K562 (cell line): Measurements from ENCODE around the gene SLC1A1. TPM values are rescaled to one million over a fixed set of nuclear protein-coding genes. Genes with fewer than 3 reads are reported as not detected.
"Not testable (repeated sequence)": the region's sequence is repeated elsewhere in the genome, so short reads cannot be mapped to it uniquely, and the experiment has no call there.

ENCODE experiments used
- ATAC-seq: fragments of 200-7000 bp; cut with Tn5 transposase; 3 replicates; pipeline ENCODE4 v1.9.1; 2020; ENCODE audit warnings: moderate library complexity
- BruUV-seq: library from RNA; stranded (reverse); fragments of 400-500 nt; replicated peaks from 2 replicates; lab custom pipeline; 2021; lab: Mats Ljungman, UMichigan
- CTCF ChIA-PET: fragments of 300-600 bp; formaldehyde crosslinking; extraction: SDS; loops from one replicate; lab custom pipeline; 2021; ENCODE audit warnings: low intra/inter-chr PET ratio; lab: Yijun Ruan, JAX
- POLR2A ChIA-PET: fragments of 300-600, 350-650 bp; sonication (Branson Sonifier 250); formaldehyde crosslinking; extraction: SDS; loops from one replicate; lab custom pipeline; 2021; ENCODE audit warnings: antibody characterized with exemption, inconsistent platforms; lab: Yijun Ruan, JAX
- DNase-seq, 4 experiments: peaks; one replicate each; pipeline versions ENCODE4 v3.0.0 to v3.0.0-alpha.2; 2011 to 2018; ENCODE audit warnings: low spot score in 3 of 4, mixed read lengths in 3 of 4; ENCODE audit errors: extremely low read depth in 1 of 4
- FAIRE-seq: peaks from 2 replicates; lab custom pipeline; 2011; peaks lifted over from hg19 to GRCh38; lab: Jason Lieb, UNC
- H2AFZ ChIP-seq: 2 replicates; pipeline ENCODE4 v1.6.0; 2011; ENCODE audit warnings: low read depth, low read length, control low read depth, inconsistent platforms
- H3K27ac ChIP-seq: fragments of 200-600 bp; 3 replicates; pipeline ENCODE4 v1.8.0; 2011; ENCODE audit warnings: low read depth, mild to moderate bottlenecking, control low read depth, inconsistent platforms, low read length, moderate library complexity, mixed read lengths; ENCODE audit errors: extremely low read depth
- H3K27me3 ChIP-seq, 2 experiments: fragments of 300-600 bp in 1 of 2; 2 replicates in 1 of 2; 3 replicates in 1 of 2; pipeline versions ENCODE4 v1.6.0 to v1.8.0; 2011; ENCODE audit warnings: inconsistent platforms in 2 of 2, low read length in 2 of 2, mild to moderate bottlenecking in 1 of 2, mixed read lengths in 1 of 2, moderate library complexity in 1 of 2; ENCODE audit not compliant: control insufficient read depth in 2 of 2, insufficient read depth in 2 of 2
- H3K36me3 ChIP-seq: fragments of 300-600 bp; 3 replicates; pipeline ENCODE4 v1.8.0; 2011; ENCODE audit warnings: mild to moderate bottlenecking, low read length, inconsistent platforms; ENCODE audit not compliant: control insufficient read depth, insufficient read depth
- H3K4me1 ChIP-seq, 2 experiments: fragments of 200-600 bp in 1 of 2; replicated peaks in 1 of 2; 2 replicates in 1 of 2; 3 replicates in 1 of 2; pipeline versions ENCODE4 v1.5.1 to v1.8.0; 2011; ENCODE audit warnings: inconsistent platforms in 2 of 2, low read length in 2 of 2, mild to moderate bottlenecking in 1 of 2, mixed read lengths in 1 of 2, moderate library complexity in 1 of 2; ENCODE audit not compliant: control insufficient read depth in 2 of 2, insufficient read depth in 2 of 2
- H3K4me2 ChIP-seq: 2 replicates; pipeline ENCODE4 v1.6.1; 2011; ENCODE audit warnings: low read length, control low read depth, inconsistent platforms, mixed read lengths; ENCODE audit not compliant: insufficient read depth
- H3K4me3 ChIP-seq: fragments of 200-600 bp; sonication (generic), shearing (Covaris generic); 2 replicates; pipeline ENCODE4 v1.5.1; 2016; ENCODE audit warnings: control low read depth, inconsistent platforms
- H3K79me2 ChIP-seq: fragments of 200-600 bp; 3 replicates; pipeline ENCODE4 v1.8.0; 2011; ENCODE audit warnings: low read length, inconsistent platforms; ENCODE audit not compliant: control insufficient read depth, insufficient read depth
- H3K9ac ChIP-seq, 2 experiments: 2 replicates each; pipeline versions ENCODE4 v1.6.0 to v1.6.1; 2011; ENCODE audit warnings: low read depth in 2 of 2, low read length in 2 of 2, control low read depth in 1 of 2, inconsistent platforms in 1 of 2, mild to moderate bottlenecking in 1 of 2, mixed read lengths in 1 of 2; ENCODE audit not compliant: insufficient read depth in 1 of 2
- H3K9me1 ChIP-seq: one replicate; pipeline ENCODE4 v1.6.0; 2011; ENCODE audit warnings: inconsistent platforms, mild to moderate bottlenecking, low read length, moderate library complexity; ENCODE audit not compliant: control insufficient read depth, insufficient read depth
- H3K9me3 ChIP-seq: replicated peaks from 2 replicates; pipeline ENCODE4 v1.5.1; 2011; ENCODE audit warnings: low read depth, low read length, inconsistent platforms; ENCODE audit not compliant: control insufficient read depth, insufficient read depth
- H4K20me1 ChIP-seq: replicated peaks from 2 replicates; pipeline ENCODE4 v1.6.1; 2011; ENCODE audit warnings: low read length, inconsistent platforms, mixed read lengths; ENCODE audit not compliant: control insufficient read depth, insufficient read depth
- ATF1 ChIP-seq, 2 experiments: fragments of 450-650 bp in 1 of 2; IDR thresholded peaks; 2 replicates each; pipeline ENCODE4 v1.6.1; 2016; ENCODE audit warnings: missing compliant biosample characterization in 1 of 2, missing genetic modification characterization in 1 of 2
- HDAC1 ChIP-seq, 2 experiments: fragments of 450-650 bp; IDR thresholded peaks; 2 replicates each; pipeline ENCODE4 v1.6.1; 2016 to 2017; ENCODE audit warnings: inconsistent platforms in 1 of 2, mild to moderate bottlenecking in 1 of 2, moderate library complexity in 1 of 2
- NFYB ChIP-seq: IDR thresholded peaks from 2 replicates; pipeline ENCODE4 v1.6.1; 2011; ENCODE audit warnings: mild to moderate bottlenecking, moderate library complexity; ENCODE audit not compliant: insufficient read length; ENCODE audit errors: extremely low read depth
- ZNF197 ChIP-seq: fragments of 200-800 bp; sonication (Bioruptor generic); IDR thresholded peaks from 2 replicates; pipeline ENCODE4 v1.6.1; 2016; ENCODE audit warnings: low read depth, missing genetic modification characterization, missing compliant biosample characterization
- ZNF384 ChIP-seq: IDR thresholded peaks from 2 replicates; pipeline ENCODE4 v1.6.1; 2012; ENCODE audit warnings: low read depth, low read length, improper control_type of control experiment
- WGBS: fragments of 100-300 bp; shearing (Covaris generic); methylation state at CpG from one replicate; pipeline ENCODE4 v1.1.6; 2016; ENCODE audit warnings: low coverage, mixed read lengths; ENCODE audit not compliant: insufficient coverage; ENCODE audit errors: missing lambda C conversion rate; 5-methylcytosine and 5-hydroxymethylcytosine counted together
- in situ Hi-C: fragments of 300-500 bp; cut with MboI; formaldehyde crosslinking; loops from 4 replicates; pipeline ENCODE4 v1.15.0; 2018; ENCODE audit warnings: inconsistent platforms, mixed read lengths
- intact Hi-C: fragments of 100-400 bp; cut with micrococcal nuclease; formaldehyde crosslinking; loops from 2 replicates; pipeline ENCODE4 v1.14.2; 2022
- polyA plus RNA-seq, 8 experiments: library from polyadenylated mRNA; depleted of rRNA in 4 of 8; stranded (reverse) in 5 of 8; unstranded in 3 of 8; fragments of >200 nt; fragmentation: Nextera tagmentation in 2 of 8; fragmentation: Illumina TruSeq in 1 of 8; extraction: Ambion mirVana in 2 of 8; extraction: Trizol in 1 of 8; gene quantifications; 2 replicates each; pipeline versions ENCODE4 v1.2.1 to v1.2.3, GENCODE V29; 2011 to 2014; ENCODE audit warnings: inconsistent platforms in 1 of 8, missing spikeins in 1 of 8
- total RNA-seq, 7 experiments: library from RNA; depleted of rRNA in 6 of 7; stranded (reverse); fragments of >200 nt in 6 of 7; fragmentation: Illumina TruSeq in 2 of 7; extraction: Trizol in 2 of 7; gene quantifications; 2 replicates each; pipeline versions ENCODE4 v1.2.1 to v1.2.3, GENCODE V29; 2011 to 2021; ENCODE audit warnings: low replicate concordance in 1 of 7

Gene SLC1A1
- total and polyA plus RNA-seq, 9 of the 15 experiments (the other 6 are each of a cell fraction or from before 2014, with no cell fraction given): 0.11 to 0.16 TPM; not detected in 7

GRCh38 chr9:4530375-4530774 lies 40.1 kb downstream of the SLC1A1 start:
- H3K36me3 ChIP-seq: no peaks in the 10 kb centered on the region
- 32% methylated on average over 6 of the region's 6 CpGs for WGBS
- DNase-seq (no peak), ATAC-seq (no peak), FAIRE-seq (no peak)
- no peaks in the 10 kb centered on the region for H3K4me1 ChIP-seq
- ChIA-PET POLR2A (no interaction called here), CTCF (no interaction called here)
- H3K9ac ChIP-seq: no peak overlapping the region
- in situ Hi-C loops (no loop called here), intact Hi-C loops (no loop called here)
- H3K4me3 ChIP-seq: no peak overlapping the region
- H3K9me1 ChIP-seq: no peaks in the 10 kb centered on the region
- H3K79me2 ChIP-seq: no peaks in the 10 kb centered on the region; the same call in 2 of the 3 replicates
- H4K20me1 ChIP-seq: no peaks in the 10 kb centered on the region
- H3K27ac ChIP-seq: no peak overlapping the region
- H3K4me2 ChIP-seq: no peak overlapping the region
- no peak for TF ChIP-seq ATF1 (CRISPR knock-in tag; IDR thresholded peaks at IDR 0.05)
- no peak for TF ChIP-seq ATF1 (tag; IDR thresholded peaks at IDR 0.05)
- TF ChIP-seq ZNF197: no peak
- TF ChIP-seq ZNF384: no peak
- TF ChIP-seq NFYB: no peak
- no peak for TF ChIP-seq HDAC1 (IDR thresholded peaks at IDR 0.05)
- no peak overlapping the region for H2AFZ ChIP-seq
- no TSS peak for BruUV-seq
- no peaks in the 10 kb centered on the region for H3K27me3 ChIP-seq
- no peaks in the 10 kb centered on the region for H3K9me3 ChIP-seq

GRCh38 chr9:4530831-4531230 lies 40.6 kb downstream of the SLC1A1 start:
- in situ Hi-C loops, POLR2A ChIA-PET, H3K9me1 ChIP-seq, ATAC-seq, FAIRE-seq, DNase-seq, H2AFZ ChIP-seq, H3K27ac ChIP-seq, intact Hi-C loops, H3K9ac ChIP-seq, CTCF ChIA-PET, H3K9me3 ChIP-seq, H3K79me2 ChIP-seq, H3K36me3 ChIP-seq, H4K20me1 ChIP-seq, H3K4me3 ChIP-seq, H3K4me1 ChIP-seq, H3K4me2 ChIP-seq, BruUV-seq, H3K27me3 ChIP-seq: not testable (repeated sequence)
- WGBS: 28% methylated on average over 3 of the region's 3 CpGs

DNA sequence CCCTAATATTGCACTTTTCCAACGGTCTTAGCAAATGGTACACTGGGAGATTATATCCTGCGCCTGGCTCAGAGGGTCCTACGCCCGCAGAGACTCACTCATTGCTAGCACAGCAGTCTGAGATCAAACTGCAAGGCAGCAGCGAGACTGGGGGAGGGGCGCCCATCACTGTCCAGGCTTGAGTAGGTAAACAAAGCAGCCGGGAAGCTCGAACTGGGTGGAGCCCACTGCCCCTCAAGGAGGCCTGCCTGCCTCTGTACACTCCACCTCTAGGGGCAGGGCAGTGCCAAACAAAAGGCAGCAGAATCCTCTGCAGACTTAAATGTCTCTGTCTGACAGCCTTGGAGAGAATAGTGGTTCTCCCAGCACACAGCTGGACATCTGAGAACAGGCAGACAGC lies 41.1 kb downstream of the SLC1A1 start:
- H3K4me3 ChIP-seq, H2AFZ ChIP-seq, H3K9me3 ChIP-seq, in situ Hi-C loops, H3K79me2 ChIP-seq, H3K27me3 ChIP-seq, CTCF ChIA-PET, FAIRE-seq, H3K4me1 ChIP-seq, H3K27ac ChIP-seq, H4K20me1 ChIP-seq, H3K9ac ChIP-seq, H3K4me2 ChIP-seq, DNase-seq, H3K36me3 ChIP-seq, H3K9me1 ChIP-seq, BruUV-seq, intact Hi-C loops, POLR2A ChIA-PET, ATAC-seq: not testable (repeated sequence)
- 10% methylated on average over 2 of the region's 8 CpGs for WGBS
